Dendritic cell treated with granulocyte-macrophage colony-stimulating factor and Interleukin-4, amounts not matched to agents 40 ng/mL and 50 ng/mL, for 4 days (primary cell): ENCODE data around the gene ABCB8.

Experiments used
- H3K27ac Mint-ChIP-seq: one replicate; pipeline ENCODE4 v1.8.0; 2022; ENCODE audit warnings: mild to moderate bottlenecking, mixed read lengths
- H3K27me3 Mint-ChIP-seq: one replicate; pipeline ENCODE4 v1.8.0; 2022; ENCODE audit warnings: mild to moderate bottlenecking, mixed read lengths
- H3K36me3 Mint-ChIP-seq: one replicate; pipeline ENCODE4 v1.8.0; 2022; ENCODE audit warnings: low read depth, mixed read lengths
- H3K4me1 Mint-ChIP-seq: one replicate; pipeline ENCODE4 v1.8.0; 2022; ENCODE audit warnings: low read depth, mixed read lengths
- H3K4me3 Mint-ChIP-seq: one replicate; pipeline ENCODE4 v1.8.0; 2022; ENCODE audit warnings: mild to moderate bottlenecking, moderate library complexity, mixed read lengths
- H3K9me3 Mint-ChIP-seq: one replicate; pipeline ENCODE4 v1.8.0; 2022; ENCODE audit warnings: mixed read lengths
- intact Hi-C: fragments of 100-400 bp; cut with micrococcal nuclease; formaldehyde crosslinking; loops from one replicate; pipeline ENCODE4 v1.15.0; 2022

ABCB8 gene

DNA sequence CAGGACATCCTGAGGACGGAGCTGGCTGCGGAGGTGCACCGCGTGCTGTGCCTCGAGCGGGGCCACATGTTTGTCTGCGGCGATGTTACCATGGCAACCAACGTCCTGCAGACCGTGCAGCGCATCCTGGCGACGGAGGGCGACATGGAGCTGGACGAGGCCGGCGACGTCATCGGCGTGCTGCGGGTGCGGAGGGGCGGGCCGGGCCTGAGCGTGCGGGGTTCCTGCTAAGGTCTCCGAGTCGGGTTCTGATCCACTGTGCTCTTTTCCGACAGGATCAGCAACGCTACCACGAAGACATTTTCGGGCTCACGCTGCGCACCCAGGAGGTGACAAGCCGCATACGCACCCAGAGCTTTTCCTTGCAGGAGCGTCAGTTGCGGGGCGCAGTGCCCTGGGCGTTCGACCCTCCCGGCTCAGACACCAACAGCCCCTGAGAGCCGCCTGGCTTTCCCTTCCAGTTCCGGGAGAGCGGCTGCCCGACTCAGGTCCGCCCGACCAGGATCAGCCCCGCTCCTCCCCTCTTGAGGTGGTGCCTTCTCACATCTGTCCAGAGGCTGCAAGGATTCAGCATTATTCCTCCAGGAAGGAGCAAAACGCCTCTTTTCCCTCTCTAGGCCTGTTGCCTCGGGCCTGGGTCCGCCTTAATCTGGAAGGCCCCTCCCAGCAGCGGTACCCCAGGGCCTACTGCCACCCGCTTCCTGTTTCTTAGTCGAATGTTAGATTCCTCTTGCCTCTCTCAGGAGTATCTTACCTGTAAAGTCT is 14.3 kb upstream of the ABCB8 start:
- Mint-ChIP-seq H3K36me3 (no peaks in the 10 kb centered on the region), H3K4me3 (peak overlapping the region; percentile 69), H3K4me1 (peaks cover 57% of the 10 kb centered on the region), H3K9me3 (no peaks in the 10 kb centered on the region), H3K27ac (peak overlapping the region; percentile 26), H3K27me3 (peaks cover 90% of the 10 kb centered on the region)
- intact Hi-C loops = no loop called here

DNA sequence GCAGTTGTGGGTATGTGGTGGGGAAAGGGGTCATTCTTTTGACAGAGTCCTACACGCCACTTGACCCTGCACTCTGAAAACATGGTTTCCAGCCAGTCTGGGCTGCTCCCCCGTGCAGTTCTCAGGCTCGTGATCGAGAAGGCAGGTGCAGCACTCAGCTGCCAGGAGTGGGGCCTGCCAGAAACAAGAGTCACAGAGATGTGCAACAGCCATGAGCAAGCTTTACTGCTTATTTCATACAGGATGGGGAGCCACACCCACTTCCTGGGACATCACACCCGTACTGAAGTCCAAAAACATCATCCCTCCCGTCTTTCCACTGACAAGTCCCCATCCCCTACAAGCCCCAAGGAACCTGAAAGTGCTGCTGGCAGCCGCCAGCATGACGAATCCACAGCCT is 13.3 kb upstream of the ABCB8 start:
- Mint-ChIP-seq H3K9me3 (no peaks in the 10 kb centered on the region), H3K27ac (no peak overlapping the region), H3K4me1 (peaks cover 64% of the 10 kb centered on the region), H3K4me3 (no peak overlapping the region), H3K36me3 (no peaks in the 10 kb centered on the region), H3K27me3 (peaks cover 91% of the 10 kb centered on the region)
- intact Hi-C loops = no loop called here

DNA sequence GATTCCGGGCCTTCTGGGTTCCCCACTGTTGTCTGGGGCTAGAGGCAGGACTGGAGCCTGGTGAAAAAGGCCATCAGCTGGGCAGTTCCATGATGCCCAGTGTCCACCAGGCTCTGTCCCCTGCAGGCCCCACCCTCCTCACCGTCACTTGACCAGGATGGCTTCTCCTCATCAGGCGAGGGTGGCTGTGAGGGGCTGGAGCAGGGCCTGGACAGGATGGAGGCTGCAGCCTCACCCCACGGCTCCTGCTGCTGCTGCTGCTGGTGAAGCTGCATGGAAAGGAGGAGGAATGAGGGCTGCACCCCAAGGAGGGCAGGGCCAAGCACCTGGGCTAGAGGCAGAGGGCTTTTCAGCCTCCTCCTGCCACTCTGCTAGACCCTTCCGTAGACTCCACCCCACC is 12.3 kb upstream of the ABCB8 start:
- H3K27me3 Mint-ChIP-seq = peaks cover 91% of the 10 kb centered on the region
- H3K4me1 Mint-ChIP-seq = peaks cover 54% of the 10 kb centered on the region
- H3K9me3 Mint-ChIP-seq = no peaks in the 10 kb centered on the region
- no peak overlapping the region for H3K4me3 Mint-ChIP-seq
- intact Hi-C loops = no loop called here
- H3K27ac Mint-ChIP-seq = no peak overlapping the region
- H3K36me3 Mint-ChIP-seq = no peaks in the 10 kb centered on the region

DNA sequence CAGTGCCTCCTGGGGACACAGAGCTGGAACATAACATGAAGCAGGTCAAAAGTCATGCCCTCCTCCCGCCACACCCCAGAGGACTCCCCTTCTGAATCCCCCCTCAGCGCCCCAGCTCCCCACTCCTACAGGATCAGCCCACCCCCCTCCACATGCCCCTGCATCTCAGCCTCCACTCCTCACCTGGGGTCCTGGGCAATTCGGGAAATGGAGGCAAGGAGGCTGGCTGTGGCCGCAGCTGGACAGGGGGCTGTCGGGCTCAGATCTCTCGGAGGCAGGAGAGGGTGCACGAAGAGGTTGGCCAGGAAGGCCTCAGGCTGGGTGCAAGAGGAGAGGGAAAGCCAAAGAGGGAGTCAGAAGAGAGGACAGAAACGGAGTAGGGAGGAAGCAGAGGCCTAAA is 11.7 kb upstream of the ABCB8 start:
- no peaks in the 10 kb centered on the region for H3K36me3 Mint-ChIP-seq
- H3K4me1 Mint-ChIP-seq = peaks cover 51% of the 10 kb centered on the region
- no peak overlapping the region for H3K27ac Mint-ChIP-seq
- intact Hi-C loops = no loop called here
- no peaks in the 10 kb centered on the region for H3K9me3 Mint-ChIP-seq
- peaks cover 94% of the 10 kb centered on the region for H3K27me3 Mint-ChIP-seq
- no peak overlapping the region for H3K4me3 Mint-ChIP-seq

DNA sequence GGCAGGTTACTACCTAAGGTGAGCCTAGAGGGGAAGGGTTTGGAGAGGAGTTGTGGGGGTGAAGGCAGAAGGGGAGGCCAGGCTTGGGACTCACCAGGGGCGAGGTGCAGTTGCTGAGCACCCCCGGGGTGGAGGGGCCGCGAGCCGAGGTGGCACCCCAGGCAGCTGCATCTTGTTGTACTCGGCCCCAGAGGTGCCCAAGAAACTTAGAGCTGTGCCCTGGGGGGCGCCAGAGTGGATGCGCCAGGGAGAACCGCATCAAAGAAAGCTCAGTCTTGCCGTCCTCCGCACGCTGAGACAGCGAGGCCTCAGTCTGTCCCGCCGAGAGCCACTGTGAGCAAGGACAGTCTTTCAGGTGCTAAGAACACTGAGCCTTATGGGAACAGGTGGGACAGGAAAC is 11.3 kb upstream of the ABCB8 start:
- Mint-ChIP-seq H3K4me1 (peaks cover 51% of the 10 kb centered on the region), H3K27ac (no peak overlapping the region), H3K36me3 (no peaks in the 10 kb centered on the region), H3K27me3 (peaks cover 94% of the 10 kb centered on the region), H3K9me3 (no peaks in the 10 kb centered on the region), H3K4me3 (no peak overlapping the region)
- intact Hi-C loops = no loop called here

DNA sequence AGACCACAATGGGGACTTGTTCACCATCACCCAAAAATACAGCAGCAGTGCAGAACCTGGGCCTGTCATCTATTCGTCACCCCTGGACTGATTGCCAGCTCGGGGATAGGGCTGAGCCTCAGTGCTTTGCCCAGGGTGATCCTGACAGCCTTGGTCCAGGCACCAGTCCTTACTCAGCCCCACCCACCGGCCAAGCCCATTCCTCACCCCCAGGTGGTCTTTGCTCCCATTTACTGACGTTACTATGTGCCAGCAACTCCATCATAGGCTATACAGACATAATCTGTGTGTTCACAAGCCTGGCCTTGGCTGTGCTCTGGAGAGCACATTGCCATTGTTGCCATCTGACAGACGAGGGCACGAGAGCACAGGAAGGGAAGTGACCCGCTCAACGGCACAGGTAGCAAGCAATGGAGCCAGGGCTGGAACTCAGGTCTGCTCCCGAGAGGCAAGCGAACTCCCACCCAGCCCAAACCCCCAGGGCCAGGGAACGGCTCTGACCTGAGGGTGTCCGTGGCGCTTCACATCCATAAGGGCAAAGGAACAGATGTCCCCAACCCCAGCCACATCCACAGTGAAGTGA is 10.8 kb upstream of the ABCB8 start:
- Mint-ChIP-seq H3K27me3 (peaks cover 89% of the 10 kb centered on the region), H3K4me1 (peaks cover 46% of the 10 kb centered on the region), H3K36me3 (no peaks in the 10 kb centered on the region), H3K4me3 (peak overlapping the region; percentile 65), H3K27ac (peak overlapping the region; percentile 50), H3K9me3 (no peaks in the 10 kb centered on the region)
- intact Hi-C loops = no loop called here

DNA sequence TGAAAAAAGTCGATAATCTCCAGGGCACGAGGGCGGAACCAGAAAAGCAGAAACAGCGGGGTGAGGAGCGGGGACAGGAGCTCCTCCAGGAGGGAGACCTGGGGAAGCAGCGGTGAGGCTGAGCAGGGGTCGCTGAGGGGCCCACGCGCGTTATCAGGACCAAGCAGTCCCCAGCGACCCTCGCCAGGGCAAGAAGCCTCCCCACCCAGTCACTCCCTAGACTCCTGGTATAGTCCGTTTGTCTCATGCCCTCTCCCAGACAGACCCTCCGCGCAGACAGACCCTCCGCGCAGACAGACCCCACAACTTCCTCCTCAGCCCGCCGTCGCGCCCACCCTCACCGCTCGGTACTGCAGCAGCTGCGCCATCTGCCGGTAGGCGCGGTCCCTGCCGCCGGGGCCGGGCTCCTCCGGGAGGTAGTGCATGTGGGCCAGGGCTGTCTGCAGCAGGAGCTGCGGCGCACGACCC is 10.3 kb upstream of the ABCB8 start:
- H3K27ac Mint-ChIP-seq = peak overlapping the region; percentile 50
- peaks cover 85% of the 10 kb centered on the region for H3K27me3 Mint-ChIP-seq
- no peaks in the 10 kb centered on the region for H3K9me3 Mint-ChIP-seq
- intact Hi-C loops = no loop called here
- peaks cover 42% of the 10 kb centered on the region for H3K4me1 Mint-ChIP-seq
- H3K36me3 Mint-ChIP-seq = no peaks in the 10 kb centered on the region
- H3K4me3 Mint-ChIP-seq = peak overlapping the region; percentile 65

DNA sequence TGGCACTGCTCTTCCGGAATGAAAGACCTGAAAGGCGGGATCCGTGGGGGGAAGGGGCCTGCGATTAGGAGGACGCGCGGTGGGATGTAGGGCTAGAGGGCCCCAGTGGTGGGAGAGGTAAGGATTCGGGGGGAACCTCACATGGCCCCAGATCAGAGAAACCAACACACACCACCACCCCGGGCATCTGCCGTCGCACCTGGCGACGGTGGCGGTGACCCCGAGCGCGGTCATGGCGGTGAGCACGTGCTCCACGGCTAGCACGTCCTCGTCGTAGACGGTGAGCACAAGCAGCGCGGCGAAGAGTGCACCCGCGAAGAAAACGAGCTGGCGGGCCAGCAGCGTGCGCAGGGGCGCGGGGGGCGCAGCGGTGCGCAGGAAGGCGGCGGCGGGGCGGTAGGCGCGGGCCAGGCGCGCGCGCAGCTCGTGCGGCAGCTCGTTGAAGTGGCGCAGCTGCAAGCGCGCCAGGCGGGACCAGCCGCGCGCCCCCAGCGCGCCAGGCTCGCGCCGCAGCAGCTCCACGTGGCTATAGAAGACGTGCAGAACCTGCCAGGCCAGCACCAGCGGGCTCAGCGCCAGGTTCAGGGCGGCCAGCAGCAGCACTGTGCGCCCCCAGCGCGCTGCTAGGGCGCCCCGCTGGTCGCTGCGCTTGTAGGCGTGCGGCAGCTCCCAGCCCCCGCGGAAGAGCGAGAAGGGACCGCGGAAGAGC is 9.7 kb upstream of the ABCB8 start:
- peaks cover 41% of the 10 kb centered on the region for H3K4me1 Mint-ChIP-seq
- H3K4me3 Mint-ChIP-seq = peak overlapping the region; percentile 65
- H3K36me3 Mint-ChIP-seq = no peaks in the 10 kb centered on the region
- H3K27ac Mint-ChIP-seq = peak overlapping the region; percentile 50
- peaks cover 86% of the 10 kb centered on the region for H3K27me3 Mint-ChIP-seq
- intact Hi-C loops = no loop called here
- H3K9me3 Mint-ChIP-seq = no peaks in the 10 kb centered on the region

DNA sequence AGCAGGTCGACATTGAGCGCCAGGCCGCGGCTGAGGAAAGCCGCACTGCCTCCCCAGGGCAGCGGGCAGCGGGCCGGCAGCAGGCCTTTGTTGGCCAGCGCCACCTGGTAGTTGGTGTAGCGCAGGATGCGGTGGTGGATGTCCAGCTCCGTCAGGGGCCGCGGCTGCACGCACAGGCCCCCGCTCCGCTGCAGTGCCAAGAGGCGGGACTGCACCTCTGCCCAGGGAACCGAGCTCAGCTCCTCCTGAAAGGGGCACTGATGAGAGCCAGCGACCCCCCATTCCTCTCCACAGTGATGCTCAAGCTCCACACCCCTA is 9.2 kb upstream of the ABCB8 start:
- H3K4me1 Mint-ChIP-seq = peaks cover 36% of the 10 kb centered on the region
- H3K36me3 Mint-ChIP-seq = no peaks in the 10 kb centered on the region
- H3K9me3 Mint-ChIP-seq = no peaks in the 10 kb centered on the region
- intact Hi-C loops = no loop called here
- H3K27me3 Mint-ChIP-seq = peaks cover 85% of the 10 kb centered on the region
- no peak overlapping the region for H3K4me3 Mint-ChIP-seq
- no peak overlapping the region for H3K27ac Mint-ChIP-seq

DNA sequence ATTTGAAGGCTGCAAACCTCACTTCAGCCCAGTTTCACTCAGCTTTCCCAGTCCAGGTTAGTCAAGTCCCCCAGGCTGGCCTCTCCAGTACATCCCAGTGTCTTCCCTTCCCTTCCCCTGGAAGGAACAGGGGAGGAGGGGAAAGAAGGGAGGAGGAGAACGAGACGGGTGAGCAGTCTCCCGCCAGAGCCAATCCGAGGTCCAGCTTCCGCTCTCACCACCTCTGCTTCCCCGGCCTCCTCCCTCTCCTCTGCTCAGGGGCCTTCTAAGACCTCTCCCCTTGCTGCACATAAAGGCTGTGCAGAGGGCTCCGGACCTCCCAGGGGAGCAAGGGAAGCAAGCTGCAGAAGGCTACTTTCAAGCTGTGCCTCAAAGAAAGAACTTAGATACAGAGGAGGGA is 8.0 kb upstream of the ABCB8 start:
- Mint-ChIP-seq H3K9me3 (no peaks in the 10 kb centered on the region), H3K4me3 (no peak overlapping the region), H3K27ac (no peak overlapping the region), H3K4me1 (peaks cover 27% of the 10 kb centered on the region), H3K36me3 (no peaks in the 10 kb centered on the region), H3K27me3 (peaks cover 81% of the 10 kb centered on the region)
- intact Hi-C loops = no loop called here

DNA sequence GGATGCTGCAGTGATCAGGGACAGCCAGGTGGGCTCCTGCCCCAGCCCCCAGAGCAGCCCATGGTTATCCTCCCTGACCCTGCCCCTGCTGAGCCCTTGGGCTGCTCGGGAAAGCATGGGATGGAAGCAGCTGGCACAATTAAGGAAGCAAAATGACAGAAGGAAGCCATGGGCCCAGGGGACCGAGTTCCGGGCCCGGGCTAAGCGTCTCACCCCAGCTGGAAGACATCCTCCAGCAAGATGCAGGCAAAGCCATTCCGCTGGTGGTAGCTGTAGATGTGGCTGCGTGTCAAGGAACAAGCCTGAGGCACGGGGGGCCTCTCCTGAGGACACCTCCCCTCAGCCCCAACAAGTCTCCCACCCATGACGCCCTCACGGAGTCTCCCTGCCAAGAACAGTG is 5.0 kb upstream of the ABCB8 start:
- no peak overlapping the region for H3K27ac Mint-ChIP-seq
- no peak overlapping the region for H3K4me3 Mint-ChIP-seq
- intact Hi-C loops = no loop called here
- peaks cover 25% of the 10 kb centered on the region for H3K4me1 Mint-ChIP-seq
- H3K9me3 Mint-ChIP-seq = no peaks in the 10 kb centered on the region
- peaks cover 68% of the 10 kb centered on the region for H3K27me3 Mint-ChIP-seq
- H3K36me3 Mint-ChIP-seq = no peaks in the 10 kb centered on the region

DNA sequence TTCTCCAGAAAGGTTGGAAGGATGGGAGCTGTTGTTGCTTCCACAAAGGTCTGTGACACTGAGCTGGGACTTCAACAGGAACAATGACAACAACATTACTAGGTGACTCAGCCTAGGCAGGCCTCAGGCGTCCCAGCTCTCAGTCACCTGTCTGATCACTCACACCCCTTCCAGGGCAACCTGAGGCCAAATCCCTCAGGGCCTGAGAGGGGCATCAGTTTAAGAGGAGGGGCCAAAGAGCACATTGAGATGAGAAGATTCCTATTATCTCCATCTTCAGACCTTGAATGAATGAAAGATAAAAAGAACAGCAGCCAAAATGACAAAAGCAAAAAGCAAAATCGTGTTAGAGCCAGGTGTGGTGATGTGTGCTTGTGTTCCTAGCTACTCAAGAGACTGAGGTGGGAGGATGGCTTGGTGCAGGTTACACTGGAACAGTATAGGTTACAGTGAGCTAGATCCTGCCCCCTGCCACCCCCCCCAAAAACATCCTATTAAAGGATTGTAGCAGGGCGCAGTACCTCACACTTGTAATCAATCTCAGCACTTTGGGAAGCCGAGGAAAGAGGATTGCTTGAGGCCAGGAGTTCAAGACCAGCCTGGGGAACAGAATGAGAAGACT is 3.7 kb upstream of the ABCB8 start, which contains the start of gene ATG9B:
ATG9B (minus strand) TSS at position 60 of the 622 bp plus-strand sequence. CDS start 71 bp downstream, outside the sequence.
- peaks cover 22% of the 10 kb centered on the region for H3K4me1 Mint-ChIP-seq
- no peaks in the 10 kb centered on the region for H3K9me3 Mint-ChIP-seq
- H3K4me3 Mint-ChIP-seq = no peak within 1 kb of the TSS
- intact Hi-C loops = no loop called here
- no peaks in the 10 kb centered on the region for H3K36me3 Mint-ChIP-seq
- peaks cover 55% of the 10 kb centered on the region for H3K27me3 Mint-ChIP-seq
- no peak within 1 kb of the TSS for H3K27ac Mint-ChIP-seq

DNA sequence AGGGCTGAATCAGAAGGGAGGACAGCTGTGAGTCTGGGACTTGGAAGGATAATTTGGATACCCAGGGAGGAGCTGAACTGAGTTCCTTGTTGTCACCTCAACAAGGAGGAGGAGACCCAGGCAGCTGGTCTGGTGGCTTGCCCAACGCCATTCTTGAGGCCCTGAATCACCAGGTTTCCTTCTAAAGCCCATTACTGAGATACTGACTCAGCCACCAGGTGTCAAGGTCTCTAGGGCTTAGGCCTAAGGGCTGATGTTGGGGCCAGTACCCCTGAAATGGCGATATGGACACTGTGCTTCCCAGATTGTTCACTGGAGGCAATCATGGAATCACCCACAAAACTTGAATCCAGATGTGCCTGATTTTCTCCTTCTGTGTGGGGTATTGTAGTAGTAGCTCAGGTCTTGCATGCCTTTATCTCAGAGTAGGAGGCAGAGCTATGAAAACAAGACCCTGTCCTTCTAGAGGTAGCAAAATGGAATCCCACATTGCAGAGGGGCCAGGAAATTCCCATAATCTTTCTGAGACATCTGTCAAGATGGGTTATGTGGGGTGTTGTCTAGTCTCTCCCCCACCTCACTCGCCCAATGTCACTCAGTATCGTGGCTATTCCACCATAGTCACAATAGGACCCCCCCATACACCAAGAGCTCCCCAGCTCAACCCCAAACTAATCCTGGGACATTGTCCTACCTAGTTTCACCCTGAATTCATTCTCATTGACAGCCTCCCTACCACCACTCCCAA is 2.2 kb upstream of the ABCB8 start:
- H3K27ac Mint-ChIP-seq = peak overlapping the region; percentile 91
- H3K4me3 Mint-ChIP-seq = no peak overlapping the region
- H3K27me3 Mint-ChIP-seq = peaks cover 40% of the 10 kb centered on the region

More for the DNA sequence above, 2.2 kb upstream of the ABCB8 start:
- Mint-ChIP-seq H3K9me3 (no peaks in the 10 kb centered on the region), H3K4me1 (peaks cover 29% of the 10 kb centered on the region), H3K36me3 (peaks cover 2% of the 10 kb centered on the region)
- intact Hi-C loops = no loop called here
